HG03460 (cell line): Measurements from ENCODE around the gene DIAPH1.

ENCODE experiments used
- ATAC-seq: cut with Tn5 transposase; IDR thresholded peaks from one replicate; pipeline ENCODE4 v1.9.1; 2021; ENCODE audit not compliant: unreplicated experiment

DIAPH1 gene

GRCh38 chr5:141522301-141522700, 96.5 kb downstream of the DIAPH1 start:
- ATAC-seq, result no peak

- ATAC-seq, result no peak
Measured at GRCh38 chr5:141521244-141521781, 97.5 kb downstream of the DIAPH1 start.

GRCh38 chr5:141519605-141520565, 98.9 kb downstream of the DIAPH1 start:
- no peak for ATAC-seq

GRCh38 chr5:141518618-141519015, 100.2 kb downstream of the DIAPH1 start:
- no peak for ATAC-seq

- ATAC-seq, result no peak
Measured at GRCh38 chr5:141517880-141518617, 100.8 kb downstream of the DIAPH1 start.

- ATAC-seq, result no peak
Measured at GRCh38 chr5:141517312-141517711, 101.5 kb downstream of the DIAPH1 start.

- no peak for ATAC-seq
Measured at GRCh38 chr5:141516672-141517025, 102.2 kb downstream of the DIAPH1 start.

GRCh38 chr5:141515946-141516671, 102.7 kb downstream of the DIAPH1 start:
- no peak for ATAC-seq

- ATAC-seq, result no peak
Measured at GRCh38 chr5:141515141-141515540, 103.7 kb downstream of the DIAPH1 start.

- ATAC-seq, result no peak
Measured at GRCh38 chr5:141514330-141515133, 104.3 kb downstream of the DIAPH1 start.

- no peak for ATAC-seq
Measured at GRCh38 chr5:141513627-141514329, 105.0 kb downstream of the DIAPH1 start.

- no peak for ATAC-seq
Measured at GRCh38 chr5:141512911-141513626, 105.7 kb downstream of the DIAPH1 start.

GRCh38 chr5:141512390-141512910, 106.3 kb downstream of the DIAPH1 start:
- ATAC-seq, result no peak

GRCh38 chr5:141511771-141512325, 107.0 kb downstream of the DIAPH1 start:
- ATAC-seq, result no peak

- ATAC-seq, result peak; percentile 20
Measured at GRCh38 chr5:141510850-141511601, 107.8 kb downstream of the DIAPH1 start.

- ATAC-seq, result no peak
Measured at GRCh38 chr5:141510160-141510559, 108.6 kb downstream of the DIAPH1 start.

- ATAC-seq, result no peak
Measured at GRCh38 chr5:141508798-141509611, 109.8 kb downstream of the DIAPH1 start.
